Left renal pelvis (tissue), 4 donors: ENCODE results near the gene GRIN3B. TPM values are rescaled to one million over a fixed set of nuclear protein-coding genes. Genes with fewer than 3 reads are reported as not detected.

Experiments used
- DNase-seq, 4 donors: peaks; one replicate each; pipeline ENCODE4 v3.0.0-alpha.2; 2013; ENCODE audit warnings: low read depth in 4 of 4, low spot score in 3 of 4
- polyA plus RNA-seq, 4 donors: library from polyadenylated mRNA; unstranded; fragments of 120-200 nt; gene quantifications; one replicate each; pipeline ENCODE4 v1.2.1, GENCODE V29; 2013; ENCODE audit not compliant: insufficient read length in 4 of 4

The GRIN3B gene
- polyA plus RNA-seq, 4 donors: 0.33 to 1.4 (median 0.69) TPM

DNA sequence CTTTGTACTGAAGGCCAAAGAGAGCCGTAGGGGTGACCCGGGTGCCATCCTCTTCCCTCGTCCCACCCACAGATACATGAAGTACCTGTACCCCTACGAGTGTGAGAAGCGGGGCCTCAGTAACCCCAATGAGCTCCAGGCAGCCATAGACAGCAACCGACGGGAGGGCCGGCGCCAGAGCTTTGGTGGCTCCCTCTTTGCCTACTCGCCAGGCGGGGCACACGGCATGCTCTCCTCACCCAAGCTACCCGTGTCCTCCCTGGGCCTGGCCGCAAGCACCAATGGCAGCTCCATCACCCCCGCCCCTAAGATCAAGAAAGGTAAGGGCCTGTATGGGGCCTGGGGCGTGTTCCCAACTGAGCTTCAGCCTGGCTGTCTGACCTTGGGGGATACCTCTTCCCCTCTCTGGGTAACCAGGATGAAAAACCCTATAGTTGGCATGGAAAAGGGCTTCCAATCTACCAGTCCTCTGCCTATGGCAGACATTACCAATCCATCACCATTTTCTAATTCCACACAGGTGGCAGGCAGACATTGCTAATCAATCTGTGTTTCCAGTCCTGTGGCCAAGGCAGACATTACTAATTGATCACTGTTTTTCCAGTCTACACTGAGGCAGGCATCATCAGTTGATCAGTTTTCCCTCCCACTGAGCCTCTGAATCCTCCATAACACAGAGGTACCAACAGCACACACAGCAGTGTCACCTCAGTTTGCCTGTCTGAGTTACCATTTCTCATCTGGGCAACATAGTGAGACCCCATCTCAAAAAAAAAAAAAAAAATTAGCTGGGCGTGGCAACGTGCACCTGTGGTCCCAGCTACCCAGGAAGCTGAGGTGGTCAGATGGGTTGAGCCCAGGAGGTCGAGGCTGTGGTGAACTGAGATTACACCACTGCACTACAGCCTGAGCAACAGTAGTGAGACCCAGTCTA is 35.2 kb upstream of the GRIN3B start:
- DNase-seq: no peak

GRCh38 chr19:966485-967088 is 33.6 kb upstream of the GRIN3B start:
- no peak for DNase-seq

- no peak for DNase-seq
Observed at GRCh38 chr19:970695-971094, 29.5 kb upstream of the GRIN3B start.

DNA sequence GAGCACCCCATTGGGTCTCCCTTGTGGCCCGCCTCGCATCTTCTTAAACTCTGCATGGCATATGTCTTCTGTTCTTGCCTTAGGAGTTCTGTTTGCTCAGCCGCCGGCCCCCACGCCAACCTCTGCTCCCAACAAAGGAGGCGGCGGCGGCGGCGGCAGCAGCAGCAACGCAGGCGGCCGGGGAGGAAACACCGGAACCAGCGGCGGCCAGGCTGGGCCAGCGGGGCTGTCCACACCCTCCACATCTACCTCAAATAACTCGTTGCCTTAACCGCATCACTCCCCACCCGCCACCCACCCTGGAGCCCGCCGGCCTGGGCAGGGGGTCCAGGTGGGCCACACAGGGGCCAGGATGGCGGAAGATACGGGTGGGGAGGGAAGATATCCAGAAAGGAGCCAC is 28.4 kb upstream of the GRIN3B start:
- no peak for DNase-seq

- no peak for DNase-seq
Observed at GRCh38 chr19:972281-972680, 27.9 kb upstream of the GRIN3B start.

DNA sequence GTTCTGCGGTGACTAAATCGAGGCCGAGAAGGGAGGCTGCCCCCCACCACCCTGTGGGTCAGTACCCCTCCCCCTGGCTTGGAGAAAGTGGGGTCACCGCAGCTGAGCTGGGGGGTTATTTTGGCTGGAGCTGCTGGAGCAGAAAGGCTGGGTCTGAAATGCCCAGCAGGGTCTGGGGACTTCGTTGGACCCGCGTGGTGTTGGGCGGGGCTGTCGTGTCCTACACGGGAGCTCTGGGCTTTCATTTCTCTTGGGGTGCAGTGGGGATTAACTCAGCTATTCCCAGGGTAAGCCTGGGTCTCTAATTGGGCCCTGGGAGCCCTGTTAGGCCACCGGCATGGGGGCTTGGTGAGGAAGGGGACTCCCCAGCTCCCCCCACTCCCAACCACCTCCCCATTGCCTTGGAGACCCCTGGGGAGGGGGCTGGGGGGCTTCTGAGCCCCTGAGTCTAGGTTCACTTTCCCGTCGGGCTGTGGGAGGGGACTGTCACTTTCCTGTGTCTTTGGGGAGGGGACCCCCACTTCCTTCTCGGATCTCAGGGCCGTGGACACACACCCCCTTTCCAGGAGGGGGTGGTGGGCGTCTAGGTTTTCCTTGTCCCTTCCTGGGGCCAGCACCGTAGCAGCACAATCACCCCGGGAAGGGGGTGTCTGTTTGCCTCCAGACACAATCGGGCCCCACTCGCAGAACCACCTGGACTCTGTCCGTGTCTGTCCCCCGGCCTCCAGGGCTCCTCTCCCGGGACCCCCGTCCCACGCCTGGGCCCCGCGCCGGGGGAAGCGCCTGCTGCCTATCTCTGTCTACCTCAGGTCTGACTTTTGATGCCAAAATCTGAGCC is 26.3 kb upstream of the GRIN3B start:
- no peak for DNase-seq

DNA sequence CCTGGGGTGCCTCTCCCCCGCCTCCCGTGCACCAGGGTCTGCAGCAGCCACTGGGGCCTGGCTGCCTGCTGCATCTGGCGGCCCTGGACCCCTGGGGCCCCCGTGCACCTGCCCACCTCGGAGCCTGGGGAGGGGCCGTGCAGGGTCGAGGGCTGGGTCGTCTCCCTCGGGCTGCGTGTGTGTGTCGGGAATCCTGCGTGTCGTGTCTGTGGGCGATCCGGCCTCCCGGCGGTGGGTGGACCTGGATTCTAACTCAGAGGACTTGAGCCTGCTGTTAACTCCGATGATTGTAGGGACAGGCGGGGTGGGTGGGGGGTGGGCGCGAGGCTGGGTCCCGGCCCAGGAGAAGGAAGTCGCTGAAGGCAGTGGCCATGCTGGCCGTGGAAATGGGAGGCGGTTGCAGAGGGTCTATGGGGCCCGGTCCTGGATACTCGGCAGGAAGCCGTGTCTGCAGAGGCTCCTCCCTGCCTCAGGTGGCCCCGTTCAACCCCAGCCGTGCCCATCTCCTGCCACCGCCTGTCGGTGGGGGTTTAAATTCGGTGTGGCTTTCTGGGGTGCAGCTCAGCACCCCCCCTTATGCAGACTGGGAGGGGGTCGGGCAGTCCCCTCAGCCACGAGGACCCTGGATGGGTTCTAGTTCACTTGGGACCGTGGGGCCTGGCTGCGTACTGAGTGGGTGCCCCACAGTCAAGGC is 25.5 kb upstream of the GRIN3B start:
- no peak for DNase-seq

DNA sequence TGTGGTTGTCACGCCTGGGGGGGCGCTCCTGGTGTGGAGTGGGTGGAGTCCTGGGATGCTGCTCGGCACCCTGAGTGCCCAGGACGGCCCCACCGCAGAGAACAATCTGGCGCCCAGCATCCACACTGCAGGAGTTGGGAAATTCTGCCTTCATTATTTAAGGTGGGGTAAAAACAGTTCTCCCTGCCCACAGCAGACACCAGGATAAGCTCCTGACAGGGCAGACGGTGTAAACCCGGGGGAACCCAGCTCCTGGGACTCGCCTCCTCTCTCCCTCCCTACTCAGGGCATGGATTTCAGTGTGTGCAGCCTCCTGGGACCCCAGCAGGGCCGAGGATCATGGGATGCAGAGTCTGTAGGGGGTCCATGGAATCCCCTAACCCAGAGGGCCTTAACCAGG is 23.7 kb upstream of the GRIN3B start:
- no peak for DNase-seq

- DNase-seq: no peak
Observed at GRCh38 chr19:977058-977464, 23.2 kb upstream of the GRIN3B start.

DNA sequence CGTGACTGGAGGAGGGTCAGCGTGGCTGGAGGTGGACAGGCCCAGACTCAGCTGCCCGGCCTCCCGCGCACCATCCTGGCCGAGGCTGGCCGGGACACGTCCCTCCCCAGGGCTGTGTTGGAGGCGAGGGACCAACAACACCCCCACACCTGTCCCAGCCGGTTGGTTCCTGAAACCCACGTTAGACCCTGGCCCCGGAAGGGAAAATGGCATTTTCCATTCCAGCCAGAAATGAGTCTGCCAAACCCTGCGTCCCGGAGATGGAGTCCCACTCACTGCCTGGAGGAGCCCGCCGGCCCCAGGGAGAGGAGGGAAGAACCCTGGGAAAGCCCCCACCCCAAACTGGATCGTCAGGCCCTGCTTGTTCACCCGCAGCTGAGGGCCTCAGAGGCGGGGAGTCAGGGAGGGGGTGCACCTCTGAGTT is 20.9 kb upstream of the GRIN3B start:
- DNase-seq: no peak

DNA sequence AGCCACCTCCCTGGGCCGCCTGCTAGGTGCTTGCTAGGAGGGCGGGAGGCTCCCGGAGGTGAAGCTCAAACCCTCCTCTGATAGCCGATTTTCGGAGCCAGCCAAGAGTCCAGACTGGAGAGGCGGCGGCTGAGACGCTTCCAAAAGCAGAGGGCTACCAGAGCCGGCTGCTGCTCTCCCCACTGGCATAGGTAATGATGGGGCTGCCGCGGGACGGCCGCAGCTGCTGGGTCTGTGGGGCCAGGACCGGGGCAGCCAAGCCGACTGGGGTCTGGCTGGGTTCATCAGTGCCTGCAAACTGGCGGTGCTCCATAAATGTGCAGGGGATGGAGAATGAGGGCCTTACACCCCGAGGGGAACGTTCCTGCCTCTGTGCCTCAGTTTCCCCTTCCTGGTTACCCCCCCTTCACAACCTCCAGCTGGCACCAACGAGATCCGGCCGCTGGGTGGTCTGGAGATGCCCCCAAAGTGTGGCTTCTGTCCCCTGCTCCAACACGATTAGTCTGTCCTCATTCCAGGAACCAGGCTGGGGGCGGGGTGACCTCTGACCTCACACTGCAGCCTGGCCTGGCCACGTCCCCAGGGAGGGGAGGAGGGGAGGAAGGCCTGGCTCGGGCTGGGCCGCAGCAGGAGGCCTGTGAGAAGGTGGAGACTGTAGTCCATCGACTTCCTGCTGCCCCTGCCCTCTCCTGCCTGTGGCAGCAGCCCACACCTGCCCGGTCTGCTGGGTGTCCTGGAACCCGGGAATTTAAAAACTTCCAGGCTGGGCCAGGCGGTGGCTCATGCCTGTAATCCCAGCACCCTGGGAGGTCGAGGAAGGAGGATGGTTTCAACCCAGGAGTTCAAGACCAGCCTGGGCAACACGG is 19.9 kb upstream of the GRIN3B start:
- DNase-seq: no peak

DNA sequence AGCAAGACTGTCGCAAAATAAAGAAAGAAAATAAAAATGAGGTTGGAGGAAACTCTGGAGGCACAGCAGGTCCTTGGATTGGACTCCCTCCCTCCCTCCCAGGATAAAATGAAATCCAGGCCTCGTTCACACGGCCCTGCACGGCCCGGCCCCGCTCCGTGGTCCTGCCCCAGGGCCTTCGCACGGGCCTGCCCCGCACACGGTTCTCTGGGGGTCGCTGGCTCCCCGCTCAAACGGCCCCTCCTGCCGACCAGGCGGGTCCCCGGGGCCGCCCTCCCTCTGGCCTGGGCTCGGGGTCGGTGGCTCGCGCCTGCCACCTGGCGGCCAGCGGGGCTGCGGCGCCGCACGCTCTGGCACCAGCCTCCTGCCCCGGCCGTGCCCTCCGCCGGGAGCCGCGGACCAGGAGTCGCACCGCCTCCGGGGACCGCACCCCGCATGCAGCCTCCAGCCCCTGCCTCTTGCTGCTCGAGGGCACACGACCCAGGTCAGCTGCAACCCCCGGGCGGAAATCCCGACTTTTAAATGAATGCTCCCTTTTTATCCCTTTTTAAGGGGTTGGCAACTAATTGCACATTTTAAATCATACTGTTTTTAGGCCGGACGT is 17.6 kb upstream of the GRIN3B start:
- DNase-seq: no peak

DNA sequence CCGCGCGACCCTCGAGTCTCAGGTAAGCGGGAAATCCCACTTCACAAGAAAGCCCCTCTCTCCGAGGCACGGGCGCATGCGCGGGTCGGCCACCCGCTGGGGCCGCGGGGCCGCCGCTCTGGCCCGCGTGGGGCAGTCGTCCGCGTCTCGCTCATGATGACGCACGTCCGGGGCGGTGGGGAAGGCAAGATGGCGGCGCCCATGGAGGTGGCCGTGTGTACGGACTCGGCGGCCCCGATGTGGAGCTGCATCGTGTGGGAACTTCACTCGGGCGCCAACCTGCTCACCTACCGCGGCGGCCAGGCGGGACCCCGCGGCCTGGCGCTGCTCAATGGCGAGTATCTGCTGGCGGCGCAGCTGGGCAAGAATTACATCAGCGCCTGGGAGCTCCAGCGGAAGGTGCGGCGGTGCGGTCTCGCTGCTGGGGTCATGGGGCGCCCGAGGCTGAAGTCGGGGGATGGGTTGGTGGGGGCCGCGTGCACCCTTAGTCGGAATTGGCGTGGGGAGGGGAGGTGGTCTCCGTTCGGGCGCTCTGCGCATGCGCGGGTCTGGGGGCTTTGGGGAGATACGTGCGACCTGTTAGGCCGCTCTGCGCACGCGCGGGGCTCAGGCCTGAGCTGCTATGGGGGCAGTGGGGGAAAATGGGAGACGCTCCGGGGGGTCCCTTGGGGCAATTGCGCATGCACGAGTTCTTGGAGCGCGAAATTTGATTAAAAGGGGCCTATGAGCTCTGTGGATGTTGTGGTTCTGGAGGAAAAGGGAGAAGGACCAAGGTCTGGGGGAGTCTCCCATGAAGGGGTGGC is 15.9 kb upstream of the GRIN3B start, which contains the start of gene WDR18:
WDR18 (plus strand) TSS at position 181 of the 803 bp plus-strand sequence; CDS start at position 190, 9 bp downstream.
- DNase-seq: peak; percentile 71 to 84 (median 78)

DNA sequence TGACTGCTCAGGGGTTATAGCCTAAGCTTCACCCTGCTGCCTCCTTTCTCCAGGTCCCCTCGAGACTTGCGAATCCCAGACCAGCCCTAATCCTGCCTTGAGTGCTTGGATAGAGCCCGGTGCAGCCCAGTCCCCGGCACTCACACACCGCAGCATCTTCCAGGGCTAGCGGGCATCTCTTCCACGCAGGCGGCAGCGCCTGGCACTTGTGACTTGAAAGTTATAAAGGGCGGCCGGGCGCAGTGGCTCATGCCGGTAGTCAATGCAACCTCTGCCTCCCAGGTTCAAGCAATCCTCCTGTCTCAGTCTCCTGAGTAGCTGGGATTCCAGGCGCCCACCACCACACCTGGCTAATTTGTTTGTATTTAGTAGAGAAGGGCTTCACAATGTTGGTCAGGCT is 14.1 kb upstream of the GRIN3B start:
- no peak for DNase-seq

DNA sequence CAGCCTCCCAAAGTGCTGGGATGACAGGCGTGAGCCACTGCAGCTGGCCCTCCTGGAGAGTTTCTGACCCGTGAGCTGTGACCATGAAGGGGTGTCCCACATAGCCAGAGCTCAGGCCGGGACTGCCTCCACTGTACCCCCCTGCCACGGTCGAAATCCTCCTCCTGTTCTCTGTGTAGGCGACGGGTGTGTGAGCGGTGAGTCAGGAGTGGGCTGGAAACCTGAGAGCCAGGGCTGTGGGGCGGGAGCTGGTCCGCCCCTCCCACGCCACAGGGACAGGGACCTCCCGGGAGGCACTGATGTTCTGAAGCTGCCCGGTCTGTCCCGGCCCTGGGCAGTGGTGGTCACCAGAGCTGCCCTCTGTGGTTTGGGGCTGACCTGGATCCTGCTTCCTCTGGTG is 12.1 kb upstream of the GRIN3B start:
- DNase-seq: no peak

- DNase-seq: no peak
Observed at GRCh38 chr19:988510-988909, 11.7 kb upstream of the GRIN3B start.

GRCh38 chr19:989381-990081 is 10.7 kb upstream of the GRIN3B start:
- DNase-seq: no peak

DNA sequence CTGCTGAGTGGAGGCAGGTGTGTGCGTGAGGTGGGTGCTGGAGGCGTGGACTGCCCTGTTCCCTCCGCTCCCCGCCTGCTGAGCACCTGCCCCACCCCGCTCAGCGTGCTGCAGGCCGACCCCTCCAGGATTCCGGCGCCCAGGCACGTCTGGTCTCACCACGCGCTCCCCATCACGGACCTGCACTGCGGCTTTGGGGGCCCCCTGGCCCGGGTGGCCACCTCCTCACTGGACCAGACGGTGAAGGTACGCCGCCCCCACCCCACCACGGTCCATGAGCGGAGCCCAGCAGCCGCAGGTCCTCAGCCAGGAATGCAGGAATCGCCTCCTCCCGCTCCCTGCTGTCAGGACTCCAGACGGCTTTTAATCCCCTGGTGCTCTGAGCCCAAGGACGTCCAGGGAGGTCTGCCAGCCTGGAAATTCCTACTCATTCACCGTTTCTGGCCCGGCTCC is 10.1 kb upstream of the GRIN3B start:
- DNase-seq: no peak
